Measurements from ENCODE around the gene GFER.

GFER gene

GRCh38 chr16:2009791-2010510, 26.0 kb downstream of the GFER start, which contains the start of gene ZNF598:
ZNF598 (minus strand) TSS chr16:2009821.
- peaks cover 24% of the 10 kb centered on the region for H3K4me1 ChIP-seq (ENCODE audit: control insufficient read depth, insufficient read depth, low read length)
- H3K27ac ChIP-seq (ENCODE audit: extremely low read depth, low read depth, low read length): peak within 1 kb of the TSS; percentile 97
- H3K36me3 ChIP-seq (ENCODE audit: control insufficient read depth in 2 of 2, insufficient read depth in 1 of 2, low read length in 2 of 2): peaks cover 0 to 23% of the 10 kb centered on the region in 2 experiments; a peak in 1 of 3 replicates
- peak within 1 kb of the TSS; percentile 75 for H3K4me3 ChIP-seq (ENCODE audit: low read depth, low read length)
- H3K9me3 ChIP-seq (ENCODE audit: control insufficient read depth, insufficient read depth, low read depth, low read length): no peaks in the 10 kb centered on the region
- ChIA-PET CTCF (interaction anchor here (1.6 kb wide), 1 partner anchor 131 kb away, joined by 7 read pairs; no protein-coding TSS in a partner anchor), POLR2A (interaction anchor here (2.7 kb wide), 1 partner anchor 145 kb away, joined by 17 read pairs; the partner anchor contains the start of gene TRAF7)
- TF ChIP-seq ZNF707 (tag by site-specific recombination; IDR thresholded peaks at IDR 0.05) (no peak), ZNF18 (tag by site-specific recombination; IDR thresholded peaks at IDR 0.05) (no peak), ZNF555 (tag by site-specific recombination; conservative IDR thresholded peaks at IDR 0.05) (no peak), YY2 (tag by site-specific recombination; IDR thresholded peaks at IDR 0.05) (0 out of 2 replicates have a peak, but pooled peaks have one; percentile 25), ZNF529 (tag by site-specific recombination; IDR thresholded peaks at IDR 0.05; ENCODE audit: insufficient replicate concordance) (no peak), ZNF423 (tag by site-specific recombination; IDR thresholded peaks at IDR 0.05) (no peak), ZNF121 (tag by site-specific recombination; IDR thresholded peaks at IDR 0.05) (no peak), ZNF629 (tag by site-specific recombination; IDR thresholded peaks at IDR 0.05) (peak; percentile 84), ZNF362 (tag by site-specific recombination; IDR thresholded peaks at IDR 0.05) (no peak), SCRT1 (tag by site-specific recombination; IDR thresholded peaks at IDR 0.05; ENCODE audit: borderline replicate concordance) (no peak), ZNF391 (tag by site-specific recombination; IDR thresholded peaks at IDR 0.05; ENCODE audit: borderline replicate concordance, low read depth) (peak; percentile 69; the same call in 1 of the 2 replicates), RBAK (tag by site-specific recombination; IDR thresholded peaks at IDR 0.05) (no peak), ZNF324 (tag by site-specific recombination; IDR thresholded peaks at IDR 0.05) (peak; percentile 86), MYNN (tag by site-specific recombination; IDR thresholded peaks at IDR 0.05; ENCODE audit: borderline replicate concordance) (no peak), ZNF311 (tag by site-specific recombination; IDR thresholded peaks at IDR 0.05; ENCODE audit: borderline replicate concordance) (no peak), PRDM10 (tag by site-specific recombination; IDR thresholded peaks at IDR 0.05) (peak; percentile 30), PRDM6 (tag by site-specific recombination; IDR thresholded peaks at IDR 0.05) (no peak), ZNF704 (tag by site-specific recombination; IDR thresholded peaks at IDR 0.05) (no peak), IKZF3 (tag by site-specific recombination; IDR thresholded peaks at IDR 0.05) (no peak), HOXD13 (CRISPR knock-in tag; IDR thresholded peaks at IDR 0.05; ENCODE audit: borderline replicate concordance) (no peak), ELK4 (IDR thresholded peaks at IDR 0.05; ENCODE audit: borderline replicate concordance, low read depth, low read length) (no peak), ZFP3 (tag by site-specific recombination; IDR thresholded peaks at IDR 0.05; ENCODE audit: low read depth) (no peak), ZBTB44 (tag by site-specific recombination; IDR thresholded peaks at IDR 0.05) (peak; percentile 64; the same call in 1 of the 2 replicates), ZSCAN30 (tag by site-specific recombination; IDR thresholded peaks at IDR 0.05) (peak; percentile 93), ZNF747 (tag by site-specific recombination; IDR thresholded peaks at IDR 0.05) (no peak)
